ENCODE data around the gene TMEM179B. TPM values are rescaled to one million over a fixed set of nuclear protein-coding genes. Genes with fewer than 3 reads are reported as not detected.
A peak's percentile ranks its signal among the peaks of the same experiment; 100 is the strongest.
"Not testable (repeated sequence)": the region's sequence is repeated elsewhere in the genome, so short reads cannot be mapped to it uniquely, and the experiment has no call there.

TMEM179B gene
- total RNA-seq, 1 donor from 2014 or later: 61.9 TPM

DNA sequence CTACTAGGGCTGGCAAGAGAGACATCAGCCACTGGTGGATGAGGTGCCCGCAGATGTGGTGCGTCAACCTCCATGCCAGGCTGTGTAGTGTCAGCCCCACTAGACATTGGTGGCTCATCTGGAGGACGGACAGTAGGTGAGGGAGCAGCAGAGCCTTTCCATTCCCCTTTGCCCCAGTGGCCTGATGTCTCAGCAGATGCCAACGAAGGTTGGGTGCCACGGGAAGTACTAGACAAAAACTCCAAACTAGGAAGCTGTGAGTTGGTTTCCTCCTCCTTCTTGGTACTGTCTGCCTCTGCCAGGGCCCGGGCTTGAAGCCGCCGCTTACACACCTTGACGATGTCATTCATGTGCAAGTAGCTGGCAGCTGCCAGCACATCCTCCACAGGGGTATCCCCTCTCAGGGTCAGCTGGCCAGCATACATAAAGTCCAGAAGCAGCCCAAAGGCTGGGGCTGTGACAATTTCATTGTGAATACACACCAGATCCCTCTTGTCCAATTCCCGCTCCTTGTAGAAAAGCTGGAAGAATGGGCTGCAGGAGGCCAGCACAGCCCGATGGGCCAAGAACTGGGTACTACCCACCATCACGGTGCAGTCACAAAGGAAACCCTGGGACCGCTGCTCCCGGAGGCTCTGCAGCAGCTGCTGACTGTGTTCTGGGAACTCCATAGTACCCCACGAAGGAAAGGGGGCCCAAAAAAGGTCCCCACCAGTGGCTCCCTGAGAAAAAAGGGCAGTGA is 34.0 kb upstream of the TMEM179B start:
- H3K36me3 ChIP-seq: peaks cover 0 to 11% of the 10 kb centered on the region in 2 donors
- H3K4me1 ChIP-seq: peaks cover 19% of the 10 kb centered on the region
- TF ChIP-seq, protein P1, sequence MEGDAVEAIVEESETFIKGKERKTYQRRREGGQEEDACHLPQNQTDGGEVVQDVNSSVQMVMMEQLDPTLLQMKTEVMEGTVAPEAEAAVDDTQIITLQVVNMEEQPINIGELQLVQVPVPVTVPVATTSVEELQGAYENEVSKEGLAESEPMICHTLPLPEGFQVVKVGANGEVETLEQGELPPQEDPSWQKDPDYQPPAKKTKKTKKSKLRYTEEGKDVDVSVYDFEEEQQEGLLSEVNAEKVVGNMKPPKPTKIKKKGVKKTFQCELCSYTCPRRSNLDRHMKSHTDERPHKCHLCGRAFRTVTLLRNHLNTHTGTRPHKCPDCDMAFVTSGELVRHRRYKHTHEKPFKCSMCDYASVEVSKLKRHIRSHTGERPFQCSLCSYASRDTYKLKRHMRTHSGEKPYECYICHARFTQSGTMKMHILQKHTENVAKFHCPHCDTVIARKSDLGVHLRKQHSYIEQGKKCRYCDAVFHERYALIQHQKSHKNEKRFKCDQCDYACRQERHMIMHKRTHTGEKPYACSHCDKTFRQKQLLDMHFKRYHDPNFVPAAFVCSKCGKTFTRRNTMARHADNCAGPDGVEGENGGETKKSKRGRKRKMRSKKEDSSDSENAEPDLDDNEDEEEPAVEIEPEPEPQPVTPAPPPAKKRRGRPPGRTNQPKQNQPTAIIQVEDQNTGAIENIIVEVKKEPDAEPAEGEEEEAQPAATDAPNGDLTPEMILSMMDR (IDR thresholded peaks at IDR 0.05): no peak
- H3K9me3 ChIP-seq: no peaks in the 10 kb centered on the region
- intact Hi-C loops (cut with DNase I): no loop called here
- peak overlapping the region; percentile 89 for H3K27ac ChIP-seq
- no peak for DNase-seq (ENCODE audit: extremely low spot score in 2 of 2)
- H3K4me3 ChIP-seq: peak overlapping the region; percentile 57 to 72
- H3K27me3 ChIP-seq: no peaks in the 10 kb centered on the region

GRCh38 chr11:62753736-62754603 is 33.2 kb upstream of the TMEM179B start, which contains the start of gene ZBTB3:
Gene ZBTB3 (minus strand): TSS chr11:62754160. CDS start chr11:62753664, 496 bp downstream.
- DNase-seq (ENCODE audit: extremely low spot score in 2 of 2): peak; percentile 99
- peak in 1 of 2 donors; percentile 53 for TF ChIP-seq POLR2A (IDR thresholded peaks at IDR 0.05)
- peak; percentile 85 to 92 for TF ChIP-seq POLR2AphosphoS5 (IDR thresholded peaks at IDR 0.05; ENCODE audit: insufficient read depth in 1 of 2, low read depth in 1 of 2)
- TF ChIP-seq, protein P1 (IDR thresholded peaks at IDR 0.05): no peak
- intact Hi-C loops (cut with DNase I): no loop called here
- peaks cover 19% of the 10 kb centered on the region for H3K4me1 ChIP-seq
- peak within 1 kb of the TSS; percentile 89 for H3K27ac ChIP-seq
- peak within 1 kb of the TSS; percentile 57 to 72 for H3K4me3 ChIP-seq
- H3K9me3 ChIP-seq: no peaks in the 10 kb centered on the region
- H3K36me3 ChIP-seq: peaks cover 0 to 11% of the 10 kb centered on the region in 2 donors
- H3K27me3 ChIP-seq: no peaks in the 10 kb centered on the region

- H3K4me1 ChIP-seq: peaks cover 19% of the 10 kb centered on the region
- H3K9me3 ChIP-seq: no peaks in the 10 kb centered on the region
- H3K4me3 ChIP-seq: no peak overlapping the region
- TF ChIP-seq, protein P1 (IDR thresholded peaks at IDR 0.05): no peak
- TF ChIP-seq POLR2A (IDR thresholded peaks at IDR 0.05) (no peak), POLR2AphosphoS5 (IDR thresholded peaks at IDR 0.05; ENCODE audit: insufficient read depth in 1 of 2, low read depth in 1 of 2) (no peak)
- no peaks in the 10 kb centered on the region for H3K27me3 ChIP-seq
- no peak overlapping the region for H3K27ac ChIP-seq
- no peak for DNase-seq (ENCODE audit: extremely low spot score in 2 of 2)
- intact Hi-C loops (cut with DNase I): no loop called here
- H3K36me3 ChIP-seq: peaks cover 0 to 11% of the 10 kb centered on the region in 2 donors
These were observed 32.1 kb upstream of the TMEM179B start for GRCh38 chr11:62755086-62755615.

- H3K4me3 ChIP-seq: no peak overlapping the region
- H3K9me3 ChIP-seq: no peaks in the 10 kb centered on the region
- H3K4me1 ChIP-seq: peaks cover 31% of the 10 kb centered on the region
- intact Hi-C loops (cut with DNase I): no loop called here
- no peak overlapping the region for H3K27ac ChIP-seq
- no peak for TF ChIP-seq POLR2A (IDR thresholded peaks at IDR 0.05)
- TF ChIP-seq POLR2AphosphoS5 (IDR thresholded peaks at IDR 0.05; ENCODE audit: insufficient read depth in 1 of 2, low read depth in 1 of 2): no peak
- TF ChIP-seq, protein P1 (IDR thresholded peaks at IDR 0.05): no peak
- DNase-seq (ENCODE audit: extremely low spot score in 2 of 2): no peak
- H3K27me3 ChIP-seq: no peaks in the 10 kb centered on the region
- H3K36me3 ChIP-seq: no peaks in the 10 kb centered on the region
These were observed 29.1 kb upstream of the TMEM179B start for GRCh38 chr11:62757846-62758788.

- H3K36me3 ChIP-seq: not testable (repeated sequence)
These were observed 26.4 kb upstream of the TMEM179B start for GRCh38 chr11:62760867-62761227.

More at GRCh38 chr11:62760867-62761227, 26.4 kb upstream of the TMEM179B start:
- Histone ChIP-seq H3K27ac (peak overlapping the region; percentile 82), H3K4me3 (peak overlapping the region; percentile 62 to 69), H3K4me1 (peaks cover 27% of the 10 kb centered on the region)
- intact Hi-C loops (cut with DNase I): loop anchor here (10.0 kb wide), 1 partner anchor 1404 kb away; the partner anchor contains the start of gene MACROD1
- not testable (repeated sequence) for H3K9me3 ChIP-seq; H3K27me3 ChIP-seq; DNase-seq (ENCODE audit: extremely low spot score in 2 of 2)
